ENCODE data around the gene CD7.

The CD7 gene

DNA sequence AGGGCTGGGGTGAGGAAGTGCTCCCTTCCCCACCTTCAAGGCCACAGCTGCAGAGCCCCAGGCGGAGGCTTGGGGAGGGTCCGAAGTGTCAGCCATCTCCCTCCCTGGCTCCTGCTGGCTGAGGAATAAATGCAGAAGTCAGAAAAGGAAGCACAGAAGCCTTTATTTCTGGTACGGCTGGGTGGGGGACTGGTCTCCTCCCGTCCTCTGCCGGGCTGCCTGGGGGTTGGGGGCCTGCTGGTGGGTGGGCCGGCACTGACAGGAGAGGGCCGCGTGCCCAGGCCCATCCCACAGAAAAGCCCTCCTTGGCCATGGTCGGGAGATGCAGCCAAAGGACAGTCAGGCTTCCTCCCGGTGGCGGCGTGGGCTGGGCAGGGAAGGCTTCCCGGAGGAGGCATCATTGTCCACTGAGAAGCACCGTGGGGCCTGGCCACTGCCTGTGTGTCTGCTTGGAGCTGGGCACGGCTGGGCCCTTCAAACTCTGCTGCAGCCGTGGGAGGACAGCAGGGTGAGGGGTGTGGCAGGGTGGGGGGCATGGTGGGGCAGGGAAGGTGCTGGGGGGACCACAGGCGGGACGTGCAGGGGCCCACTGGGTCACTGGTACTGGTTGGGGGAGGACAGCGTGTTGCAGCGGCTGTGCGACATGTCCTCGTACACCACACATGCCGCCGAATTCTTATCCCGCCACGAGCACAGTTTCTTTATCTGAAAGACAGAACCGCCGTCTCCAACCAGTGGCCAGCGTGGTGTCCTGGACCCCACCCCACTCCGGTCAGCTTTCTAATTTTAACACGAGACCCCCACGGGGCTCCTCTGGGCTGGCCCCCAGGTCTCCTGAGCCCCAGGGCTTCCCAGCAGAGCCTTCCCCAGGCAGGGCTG, 2.4 kb downstream of the CD7 start:
- DNase-seq (ENCODE audit: low read depth): no peak

DNA sequence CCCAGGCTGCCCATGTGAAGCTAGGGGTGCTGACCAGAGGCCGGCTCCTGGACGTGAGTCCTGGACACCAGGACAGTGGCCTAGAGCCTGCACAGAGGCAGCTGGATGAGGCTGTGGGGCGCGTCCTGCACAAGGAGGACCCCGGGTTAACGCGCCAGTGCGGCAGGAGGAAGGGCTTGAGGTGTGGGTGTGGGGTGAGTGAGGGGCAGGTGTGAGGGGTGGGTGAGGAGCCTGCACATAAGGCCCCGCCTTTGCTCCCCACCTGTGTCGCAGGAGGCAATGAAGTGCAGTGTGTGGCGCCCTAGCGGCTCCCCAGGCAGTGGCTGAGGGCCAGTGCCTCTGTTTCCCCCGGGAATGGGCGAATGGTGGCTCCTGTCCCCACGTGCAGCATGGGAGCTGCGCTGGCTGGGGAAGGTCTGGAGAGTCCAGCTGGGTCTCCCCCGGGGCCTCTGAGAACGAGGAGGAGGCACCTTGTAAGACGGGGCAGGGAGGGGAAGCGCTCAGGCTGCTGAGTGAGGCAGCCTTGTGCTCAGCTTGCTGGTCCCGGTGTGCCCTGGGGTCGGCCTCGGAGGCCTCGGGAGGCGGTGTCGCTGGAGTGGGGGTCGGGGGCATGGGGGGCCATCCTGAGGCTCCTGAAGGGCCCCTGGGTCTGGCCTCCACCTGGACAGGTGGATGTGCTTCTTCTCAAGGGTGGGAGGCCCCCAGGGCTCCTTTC, 3.2 kb downstream of the CD7 start:
- DNase-seq (ENCODE audit: low read depth): no peak

DNA sequence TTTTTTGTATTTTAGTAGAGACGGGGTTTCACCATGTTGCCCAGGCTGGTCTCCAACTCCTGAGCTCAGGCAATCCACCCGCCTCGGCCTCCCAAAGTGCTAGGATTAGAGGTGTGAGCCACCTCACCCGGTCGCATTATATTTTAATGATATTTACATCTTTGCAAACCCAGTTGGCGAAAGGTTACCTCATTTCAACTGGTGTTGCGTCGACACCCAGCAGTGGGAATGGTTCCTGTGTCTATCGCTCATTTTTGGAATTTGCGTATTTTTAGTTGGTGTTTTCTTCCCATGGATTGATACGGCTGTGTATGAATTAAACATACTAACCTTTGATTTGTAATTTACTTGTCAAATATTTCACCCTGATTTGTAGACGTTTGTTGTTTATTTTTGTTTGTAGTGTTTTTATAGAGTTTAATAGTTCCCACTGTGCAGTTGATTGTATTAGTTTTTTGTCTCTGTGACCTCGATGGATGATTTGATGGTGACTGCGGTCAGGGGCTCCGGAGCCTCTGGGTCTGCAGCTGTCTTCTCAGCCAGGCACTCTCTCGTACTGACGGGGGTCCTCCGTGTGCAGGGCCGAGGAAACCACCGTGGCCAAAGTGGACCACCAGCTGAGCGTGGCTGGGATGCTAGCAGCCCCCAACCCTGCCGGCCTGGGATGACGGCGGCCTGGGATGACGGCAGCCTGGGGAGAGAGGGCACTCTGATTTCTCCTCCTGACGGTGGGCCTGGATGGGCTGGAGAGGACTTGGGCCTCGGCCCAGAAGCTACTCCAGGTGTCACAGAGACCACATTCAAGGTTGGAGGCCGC, 4.0 kb downstream of the CD7 start:
- no peak for DNase-seq (ENCODE audit: low read depth)

DNA sequence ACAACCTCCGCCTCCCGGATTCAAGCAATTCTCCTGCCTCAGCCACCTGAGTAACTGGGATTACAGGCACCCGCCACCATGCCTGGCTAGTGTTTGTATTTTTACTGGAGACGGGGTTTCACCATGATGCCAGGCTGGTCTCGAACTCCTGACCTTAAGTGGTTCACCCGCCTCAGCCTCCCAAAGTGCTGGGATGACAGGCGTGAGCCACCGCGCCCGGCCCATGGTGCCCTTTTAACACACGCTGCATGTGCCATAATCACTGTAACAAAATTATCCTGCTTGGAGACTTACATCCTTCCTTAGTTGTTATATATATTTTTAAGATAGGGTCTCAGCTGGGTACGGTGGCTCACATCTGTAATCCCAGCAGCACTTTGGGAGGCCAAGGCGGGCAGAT, 5.4 kb downstream of the CD7 start:
- DNase-seq (ENCODE audit: low read depth): no peak

DNA sequence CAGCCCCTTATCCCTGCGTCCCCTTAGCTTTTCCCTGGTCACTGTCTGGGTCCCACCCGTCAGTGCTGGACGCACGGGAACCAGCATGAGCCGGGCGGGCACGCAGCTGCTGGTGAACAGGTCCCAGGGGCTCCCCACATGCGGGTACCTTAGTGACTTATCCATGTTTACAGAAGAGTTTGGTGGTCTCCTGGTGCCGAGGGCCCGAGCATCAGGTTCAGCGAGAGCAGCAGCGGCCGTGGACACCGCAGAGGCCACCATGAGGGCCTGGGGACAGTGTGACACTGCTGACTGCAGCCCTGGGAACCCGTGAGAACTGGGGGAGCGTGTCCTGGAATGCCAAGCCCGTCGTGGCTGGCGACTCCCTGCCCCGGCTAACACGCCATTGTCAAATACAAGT, 6.5 kb downstream of the CD7 start:
- no peak for DNase-seq (ENCODE audit: low read depth)

DNA sequence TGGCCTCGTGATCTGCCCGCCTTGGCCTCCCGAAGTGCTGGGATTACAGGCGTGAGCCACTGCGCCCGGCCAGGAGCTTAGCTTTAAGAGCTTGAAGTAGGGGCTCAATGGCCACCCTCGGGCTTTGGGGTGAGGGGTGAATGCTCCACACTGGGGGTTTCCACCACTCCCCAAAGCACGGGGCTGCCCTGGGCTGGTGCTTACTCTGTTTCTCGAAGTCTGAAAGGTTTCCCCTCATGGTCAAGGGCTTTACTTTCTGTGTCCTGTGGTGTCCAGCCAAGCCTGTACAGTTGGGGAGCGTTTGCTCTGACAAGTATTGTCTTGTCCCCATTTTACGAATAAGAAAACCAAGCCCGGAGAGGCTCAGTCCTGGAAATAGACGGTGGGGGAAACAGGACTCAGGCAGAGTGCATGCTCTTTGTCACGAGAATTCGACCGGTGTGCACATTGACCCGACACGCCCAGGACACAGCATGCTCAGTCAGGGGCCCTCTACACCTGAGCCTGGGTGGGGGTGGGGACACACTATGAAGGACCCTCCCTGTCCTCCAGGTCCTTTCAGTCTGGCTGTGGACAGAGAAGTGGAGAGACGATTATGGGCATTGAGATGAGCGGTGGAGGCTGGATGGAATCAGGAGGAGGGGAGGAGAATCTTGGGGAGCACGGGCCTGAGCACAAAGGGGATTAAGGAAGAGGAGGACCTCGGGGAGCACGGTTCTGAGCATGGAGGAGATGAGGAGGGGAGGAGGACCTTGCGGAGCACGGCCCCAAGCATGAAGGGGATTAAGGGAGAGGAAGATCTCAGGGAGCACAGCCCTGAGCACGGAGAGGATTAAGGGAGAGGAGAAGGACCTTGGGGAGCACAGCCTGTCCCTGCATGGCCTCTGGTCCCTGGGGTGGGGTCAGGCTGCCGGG, 7.5 kb downstream of the CD7 start:
- no peak for DNase-seq (ENCODE audit: low read depth)

DNA sequence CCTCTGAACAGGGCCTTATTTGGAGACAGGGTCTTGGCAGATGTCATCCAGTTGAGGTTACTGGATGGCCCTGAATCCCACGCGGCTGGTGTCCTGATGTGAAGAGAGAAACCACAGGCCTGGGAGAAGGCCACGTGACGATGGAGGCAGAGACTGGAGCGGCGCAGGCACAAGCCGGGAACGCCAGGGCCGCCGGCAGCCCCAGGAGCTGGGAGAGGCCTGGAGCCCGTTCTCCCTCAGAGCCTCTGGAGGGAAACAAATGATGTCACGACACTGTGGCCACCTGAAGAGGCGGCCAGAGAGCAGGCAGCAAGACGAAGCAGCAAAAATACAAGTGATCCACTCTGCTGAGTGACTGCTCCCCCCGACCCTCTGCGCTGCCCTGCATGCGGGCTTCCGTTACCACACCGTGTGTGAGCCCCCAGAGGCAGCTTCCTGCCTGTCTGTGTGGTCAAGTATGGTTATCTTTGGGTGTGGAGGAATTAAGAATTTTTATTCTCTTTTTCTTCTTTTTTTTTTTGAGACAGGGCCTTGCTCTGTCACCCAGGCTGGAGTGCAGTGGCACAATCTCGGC, 11.6 kb downstream of the CD7 start:
- no peak for DNase-seq (ENCODE audit: low read depth)

DNA sequence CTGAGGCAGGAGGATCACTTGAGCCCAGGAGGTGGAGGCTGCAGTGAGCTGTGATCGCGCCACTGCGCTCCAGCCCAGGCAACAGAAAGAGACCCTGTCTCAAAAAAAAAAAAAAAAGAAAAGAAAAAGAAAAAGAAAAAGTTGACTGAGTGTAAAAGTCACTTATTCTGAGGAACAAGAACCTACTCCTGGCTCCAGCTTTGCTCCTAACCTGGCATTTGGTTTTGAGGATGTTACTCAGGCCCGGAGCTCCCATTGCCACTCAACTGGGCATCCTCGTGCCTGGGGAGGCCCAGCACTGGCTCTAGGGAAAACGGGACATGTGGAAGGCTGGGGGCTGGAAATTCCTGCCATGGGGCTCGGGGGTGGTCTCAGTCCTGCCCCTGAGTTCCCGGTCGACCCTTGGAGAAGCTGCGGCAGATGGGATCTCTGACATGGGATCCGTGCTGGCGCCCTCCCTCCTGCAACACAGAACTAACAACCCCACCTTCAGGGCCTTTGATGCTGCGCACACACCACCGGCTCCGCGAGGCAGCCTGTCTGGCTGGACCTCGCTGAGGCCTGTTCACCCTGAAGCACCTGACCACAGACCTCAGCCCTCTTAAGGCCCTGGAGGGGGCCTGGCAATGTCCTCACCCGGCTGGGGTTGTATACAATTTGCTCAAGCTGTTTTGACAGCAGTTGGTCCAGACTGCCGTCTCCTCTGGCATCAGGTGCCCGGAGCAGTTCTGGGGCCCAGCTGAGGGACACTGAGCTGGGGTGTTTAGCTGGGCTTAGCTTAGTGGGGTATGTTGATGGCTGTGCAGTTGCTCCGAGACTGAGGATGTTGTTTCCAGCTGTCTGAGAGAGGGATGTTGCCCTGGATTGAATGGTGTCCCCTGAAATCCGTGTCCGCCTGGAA, 12.3 kb downstream of the CD7 start:
- no peak for DNase-seq (ENCODE audit: low read depth)

DNA sequence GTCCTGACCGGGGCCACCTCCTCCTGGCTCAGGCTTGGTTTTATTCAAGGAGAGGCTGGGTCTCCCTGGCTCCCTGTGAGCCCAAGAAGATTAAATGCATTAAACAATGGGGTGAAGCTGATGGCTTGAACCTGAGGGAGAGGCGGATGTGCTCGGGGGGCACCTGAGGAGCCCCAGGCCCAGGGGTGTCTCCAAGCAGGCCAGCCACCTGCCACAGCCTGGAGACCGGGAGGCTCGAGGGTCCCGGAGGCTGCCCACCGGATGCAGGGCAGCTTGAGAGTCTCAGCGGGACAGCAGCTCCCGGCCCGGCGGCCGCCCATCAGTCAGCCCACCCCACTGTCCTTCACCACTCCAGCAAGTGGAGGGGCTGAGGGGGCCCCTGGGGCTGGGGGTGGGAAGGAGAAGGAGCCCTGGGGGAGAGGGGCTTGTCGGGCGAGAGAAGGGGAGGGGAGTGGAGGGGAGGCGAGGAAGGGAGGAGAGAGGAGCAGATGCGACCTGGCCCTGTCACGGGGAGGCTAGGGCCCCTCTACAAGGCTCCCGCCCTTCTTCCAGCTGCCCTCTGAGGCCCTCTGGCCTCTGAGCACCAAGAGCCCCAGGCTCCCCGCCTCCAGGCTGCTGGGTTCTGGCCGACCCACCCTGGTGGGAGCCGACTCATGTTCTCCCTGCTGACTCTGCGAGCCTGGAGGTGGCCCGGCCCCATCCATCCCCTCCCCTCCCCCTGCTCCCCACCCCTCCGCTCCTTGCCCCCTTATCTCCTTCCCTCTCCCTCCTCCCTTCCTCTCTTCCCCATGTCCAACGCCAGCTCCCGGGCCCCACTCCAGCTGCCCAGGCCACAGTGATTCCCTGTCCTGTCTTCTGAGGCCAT, 13.2 kb downstream of the CD7 start:
- DNase-seq (ENCODE audit: low read depth): no peak

DNA sequence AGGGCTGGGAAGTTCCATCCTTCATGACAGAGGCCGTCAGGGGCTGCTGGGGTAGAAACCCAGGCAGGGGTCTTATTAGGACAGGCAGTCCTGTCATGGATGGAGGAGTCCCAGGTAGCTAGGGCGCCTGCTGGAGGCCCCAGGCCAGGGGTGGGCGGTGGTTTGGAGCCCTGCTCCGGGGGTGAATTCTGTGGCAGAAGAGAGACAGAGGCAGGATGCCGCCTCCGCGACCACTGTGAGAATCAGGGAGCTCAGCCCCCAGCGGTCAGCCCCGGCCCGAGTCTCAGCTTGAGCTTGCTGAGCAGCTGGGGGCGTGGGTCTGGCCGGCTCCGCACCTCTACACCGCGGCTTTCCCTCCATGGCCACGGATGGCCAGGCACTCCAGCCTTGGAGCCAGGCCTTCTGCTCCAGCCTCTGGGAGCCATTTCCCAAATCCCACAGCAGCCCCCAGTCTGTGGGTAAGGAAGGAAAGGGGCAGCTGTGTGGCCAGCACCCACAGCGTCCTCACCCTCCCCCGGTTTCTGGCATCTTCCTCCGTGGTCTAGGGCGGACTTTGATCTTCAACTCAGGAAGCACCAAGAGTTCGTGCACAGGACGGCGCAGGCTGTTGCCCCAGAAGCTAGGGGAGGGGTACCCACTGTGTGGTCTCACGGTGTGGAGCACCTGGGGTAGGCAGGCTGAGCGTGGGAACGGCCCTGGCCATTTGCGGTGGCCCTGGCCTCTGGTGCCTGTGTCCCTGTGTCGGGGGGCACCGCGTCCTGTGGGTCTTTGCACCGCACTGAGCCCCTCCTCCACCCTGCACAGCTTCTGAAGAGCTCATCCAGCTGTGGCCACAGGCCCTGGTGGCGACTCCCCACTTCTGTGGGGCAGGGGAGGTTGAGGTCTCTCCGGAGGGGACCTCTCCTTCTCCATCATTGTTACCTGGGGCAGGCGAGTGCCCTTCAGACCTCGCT, 14.1 kb downstream of the CD7 start:
- no peak for DNase-seq (ENCODE audit: low read depth)

DNA sequence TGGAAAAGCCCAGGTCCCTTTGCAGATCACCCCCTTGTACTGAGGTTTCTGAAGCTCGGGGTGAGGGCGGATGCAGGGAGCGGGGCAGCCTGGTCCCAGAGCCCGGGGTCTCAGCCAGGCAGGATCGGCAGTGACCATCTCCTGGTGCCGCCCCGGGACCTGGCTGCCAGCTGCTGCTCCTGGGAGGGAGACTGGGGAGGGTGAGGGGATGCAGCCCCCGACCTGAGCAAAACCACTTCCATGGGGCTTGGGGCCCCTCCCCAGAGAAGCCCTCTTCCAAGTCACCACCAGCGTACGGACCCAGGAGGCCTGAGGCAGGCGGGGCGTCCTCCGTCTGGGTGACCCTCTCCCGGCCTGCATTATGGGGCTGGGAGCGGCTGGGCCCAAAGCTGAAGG, 14.8 kb downstream of the CD7 start:
- no peak for DNase-seq (ENCODE audit: low read depth)

DNA sequence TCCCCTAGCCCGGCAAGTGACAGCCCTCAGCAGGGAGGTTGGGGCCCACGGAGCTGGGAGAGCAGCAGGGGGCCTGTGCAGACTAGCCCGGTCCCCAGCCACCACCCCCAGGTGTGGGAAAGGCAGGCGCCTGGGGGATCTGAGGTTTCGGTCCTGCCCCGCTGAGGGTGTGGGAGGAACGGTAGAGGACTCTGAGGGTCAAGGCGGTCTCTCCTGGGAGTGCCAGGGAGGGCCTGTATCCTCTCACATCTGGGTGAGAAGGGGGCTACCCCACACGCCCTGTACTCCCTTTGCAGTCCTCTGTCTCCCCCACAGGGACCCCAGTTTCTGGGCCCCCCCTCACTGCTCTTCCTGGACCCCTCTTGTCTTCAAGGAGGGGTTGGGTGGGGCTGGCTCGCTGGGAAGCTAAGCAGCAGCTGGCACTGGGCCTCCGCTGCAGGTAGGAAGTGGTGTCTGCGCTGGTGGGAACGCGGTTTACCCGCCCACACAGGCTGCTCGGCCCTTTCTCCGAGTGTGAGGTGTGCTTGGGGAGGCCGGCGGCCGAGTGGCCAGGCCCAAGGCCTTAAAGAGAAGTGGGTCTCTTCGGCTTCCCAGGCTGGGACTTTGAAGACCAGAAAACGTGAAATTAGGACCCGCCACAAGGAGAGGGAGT, 15.4 kb downstream of the CD7 start:
- no peak for DNase-seq (ENCODE audit: low read depth)

DNA sequence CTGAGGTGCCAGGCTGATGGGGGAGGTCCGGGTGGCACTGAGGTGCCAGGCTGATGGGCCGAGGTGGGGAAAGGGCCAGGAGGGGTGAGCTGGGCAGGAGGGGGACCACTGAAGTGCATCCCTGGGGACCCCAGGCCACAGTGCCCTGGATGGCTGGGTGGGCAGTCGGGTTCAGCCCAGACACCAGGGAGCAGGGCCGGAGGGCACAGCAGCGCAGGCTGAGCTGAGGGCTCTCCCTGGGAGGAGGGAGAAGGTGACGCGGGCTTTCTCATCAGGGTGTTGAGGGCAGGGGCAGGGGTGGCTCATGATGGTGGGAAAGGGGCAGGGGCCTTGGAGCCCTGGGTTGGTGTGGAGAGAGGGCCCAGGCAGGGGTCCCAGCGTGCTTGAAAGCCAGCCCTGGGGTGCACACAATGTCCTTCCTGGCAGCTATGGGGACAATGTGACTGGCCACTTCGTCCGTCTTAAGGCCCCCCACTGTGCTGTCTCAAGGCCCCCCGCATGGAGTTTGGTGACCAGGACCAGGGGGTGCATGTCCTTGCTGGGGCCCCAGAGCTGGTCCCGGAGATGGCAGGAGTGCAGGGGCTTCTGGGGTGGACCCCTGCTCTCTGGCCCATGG, 16.0 kb downstream of the CD7 start:
- no peak for DNase-seq (ENCODE audit: low read depth)

DNA sequence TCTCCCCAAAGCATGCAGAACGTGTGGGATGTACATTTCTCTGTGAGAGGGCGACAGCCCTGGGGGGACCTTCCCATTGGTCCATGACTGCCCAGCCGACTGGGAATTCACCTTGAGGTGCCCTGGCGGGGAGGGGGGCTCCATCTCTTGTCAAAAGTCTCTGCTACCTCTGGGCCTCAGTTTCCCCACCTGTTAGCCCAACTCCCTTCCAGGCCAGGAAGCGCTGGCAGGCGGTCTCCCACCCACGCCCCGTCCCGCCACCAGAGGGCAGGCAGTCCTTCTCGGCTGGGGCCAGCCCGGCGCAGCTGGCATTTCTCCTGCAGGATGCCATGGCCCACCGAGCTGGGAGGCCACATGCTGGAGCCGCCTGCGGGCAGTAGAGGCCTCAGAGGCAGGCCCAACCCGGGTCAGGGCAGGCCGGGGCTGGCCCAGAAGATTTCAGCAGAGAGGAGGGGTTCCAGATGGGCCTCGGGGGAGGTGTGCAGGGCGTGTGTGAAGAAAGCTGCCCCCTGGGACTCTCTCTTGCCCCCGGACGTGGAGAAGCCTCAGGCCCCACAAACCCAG, 16.6 kb downstream of the CD7 start:
- no peak for DNase-seq (ENCODE audit: low read depth)

DNA sequence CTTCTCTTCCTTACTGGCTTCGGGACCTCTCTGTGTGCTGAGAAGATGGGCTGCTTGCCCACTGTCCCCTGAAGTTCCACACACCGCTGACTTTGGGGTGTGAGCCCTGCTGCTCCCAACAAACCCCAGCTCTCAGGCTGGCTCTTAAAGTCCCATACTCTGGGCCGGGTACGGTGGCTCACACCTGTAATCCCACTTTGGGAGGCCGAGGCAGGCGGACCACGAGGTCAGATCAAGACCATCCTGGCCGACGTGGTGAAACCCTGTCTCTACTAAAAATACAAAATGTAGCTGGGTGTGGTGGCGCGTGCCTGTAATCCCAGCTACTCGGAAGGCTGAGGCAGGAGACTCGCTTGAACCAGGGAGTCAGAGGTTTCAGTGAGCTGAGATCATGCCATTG, 17.2 kb downstream of the CD7 start:
- DNase-seq (ENCODE audit: low read depth): no peak

DNA sequence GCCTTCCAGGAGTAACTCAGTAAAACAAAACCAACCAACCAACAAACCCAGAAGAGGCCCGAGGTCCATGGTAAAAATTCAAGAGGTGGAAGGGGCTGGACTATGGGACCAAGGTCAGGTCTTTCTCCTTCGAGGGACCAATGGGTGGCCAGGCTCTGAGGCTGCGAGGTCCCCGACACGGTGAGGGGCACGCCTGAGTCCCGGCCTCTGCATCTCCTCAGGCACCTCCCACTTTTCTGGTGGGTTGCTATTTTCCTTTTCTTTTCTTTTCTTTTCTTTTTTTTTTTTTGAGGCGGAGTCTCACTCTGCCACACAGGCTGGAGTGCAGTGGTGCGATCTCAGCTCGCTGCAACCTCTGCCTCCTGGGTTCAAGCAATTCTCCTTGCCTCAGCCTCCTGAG, 18.0 kb downstream of the CD7 start:
- no peak for DNase-seq (ENCODE audit: low read depth)
